Measurements from ENCODE around the gene POU1F1.
A peak's percentile ranks its signal among the peaks of the same experiment; 100 is the strongest.

POU1F1 gene

DNA sequence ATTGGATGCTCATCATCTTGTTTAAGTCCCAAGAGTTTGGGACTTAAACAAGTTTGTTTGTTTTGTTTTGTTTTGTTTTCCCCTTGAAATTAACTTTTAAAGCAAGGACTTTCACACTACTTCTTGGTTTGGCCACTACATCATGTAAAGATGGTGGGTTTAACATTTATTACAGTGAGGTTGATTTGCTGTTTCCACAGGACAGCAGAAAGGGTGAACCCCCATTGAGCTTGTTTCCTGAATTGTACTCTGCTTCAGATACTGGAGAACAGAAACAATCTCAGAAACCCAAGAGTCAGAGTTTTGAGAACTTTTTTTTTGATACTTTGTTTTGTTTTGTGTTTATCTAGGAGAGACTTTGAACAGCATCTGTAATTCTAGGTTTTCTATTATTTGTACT is 6.7 kb downstream of the POU1F1 start:
- no peak for TF ChIP-seq CTCF (IDR thresholded peaks at IDR 0.05; ENCODE audit: unreplicated experiment in 3 of 3)
- no peaks in the 10 kb centered on the region for H3K9me3 Mint-ChIP-seq
- H3K4me1 Mint-ChIP-seq = peaks cover 5% of the 10 kb centered on the region
- no peak overlapping the region for H3K27ac Mint-ChIP-seq
- no peaks in the 10 kb centered on the region for H3K36me3 Mint-ChIP-seq (ENCODE audit: low read depth)
- H3K4me3 Mint-ChIP-seq = no peak overlapping the region
- no peaks in the 10 kb centered on the region for H3K27me3 Mint-ChIP-seq (ENCODE audit: low read depth)

DNA sequence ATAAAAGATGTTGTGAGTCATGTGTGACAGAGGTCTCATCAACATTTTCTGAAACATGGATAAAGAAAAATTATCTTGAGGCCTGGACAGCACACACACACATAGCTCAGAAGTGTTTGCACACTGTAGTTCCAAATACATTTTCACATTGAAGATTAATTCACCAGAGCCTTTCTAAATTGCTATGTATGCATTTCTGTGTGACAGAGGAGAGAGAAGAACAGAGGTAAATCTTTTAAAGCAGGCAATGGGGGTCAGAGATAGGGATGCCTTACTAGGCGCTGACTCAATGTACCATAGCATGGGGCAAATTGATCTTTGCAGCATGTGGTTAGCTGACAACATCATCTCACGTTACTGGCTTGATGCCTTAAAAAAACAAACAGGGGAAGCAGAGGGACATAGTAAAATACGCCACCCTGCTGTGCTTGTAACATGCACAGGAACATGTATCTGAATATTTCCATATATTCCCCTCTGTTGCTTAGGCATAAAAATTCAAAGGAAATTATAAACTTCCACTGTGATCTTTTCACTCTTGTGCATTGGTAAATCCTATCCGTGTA is 7.7 kb downstream of the POU1F1 start:
- Mint-ChIP-seq H3K4me3 (no peak overlapping the region), H3K36me3 (ENCODE audit: low read depth) (no peaks in the 10 kb centered on the region), H3K27me3 (ENCODE audit: low read depth) (no peaks in the 10 kb centered on the region), H3K4me1 (peaks cover 5% of the 10 kb centered on the region), H3K9me3 (no peaks in the 10 kb centered on the region), H3K27ac (no peak overlapping the region)
- TF ChIP-seq CTCF (IDR thresholded peaks at IDR 0.05; ENCODE audit: unreplicated experiment in 3 of 3) = no peak

DNA sequence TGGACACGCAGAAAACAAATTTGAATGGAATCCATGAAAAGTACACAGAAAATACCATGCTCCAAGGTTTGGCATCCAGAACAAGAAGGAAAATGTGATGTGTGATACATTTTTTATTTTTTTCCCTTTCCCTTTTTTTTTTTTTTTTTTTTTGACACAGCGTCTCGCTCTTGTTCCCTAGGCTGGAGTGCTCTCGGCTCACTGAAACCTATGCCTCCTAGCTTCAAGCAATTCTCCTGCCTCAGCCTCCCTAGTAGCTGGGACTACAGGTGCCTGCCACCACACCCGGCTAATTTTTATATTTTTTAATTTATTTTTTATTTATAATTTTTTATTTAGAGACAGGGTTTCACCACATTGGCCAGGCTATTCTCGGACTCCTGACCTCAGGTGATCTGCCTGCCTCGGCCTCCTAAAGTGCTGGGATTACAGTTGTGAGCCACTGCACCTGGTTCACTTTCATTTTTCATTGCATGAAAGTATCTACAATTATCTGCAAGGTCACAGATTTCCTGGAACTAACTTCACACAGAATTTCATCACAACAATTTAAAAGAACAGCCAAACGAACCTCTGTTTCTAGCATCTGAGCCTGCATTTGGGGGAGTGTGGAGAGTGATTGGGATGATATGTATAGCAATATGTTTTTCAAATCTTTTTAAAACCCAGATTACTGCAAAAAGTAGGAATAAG is 8.3 kb downstream of the POU1F1 start:
- Mint-ChIP-seq H3K4me3 (no peak overlapping the region), H3K27ac (no peak overlapping the region), H3K9me3 (no peaks in the 10 kb centered on the region), H3K27me3 (ENCODE audit: low read depth) (no peaks in the 10 kb centered on the region), H3K4me1 (peaks cover 5% of the 10 kb centered on the region), H3K36me3 (ENCODE audit: low read depth) (no peaks in the 10 kb centered on the region)
- TF ChIP-seq CTCF (IDR thresholded peaks at IDR 0.05; ENCODE audit: unreplicated experiment in 3 of 3) = no peak

- H3K27ac Mint-ChIP-seq = no peak overlapping the region
- H3K36me3 Mint-ChIP-seq (ENCODE audit: low read depth) = no peaks in the 10 kb centered on the region
- no peak overlapping the region for H3K4me3 Mint-ChIP-seq
- no peaks in the 10 kb centered on the region for H3K27me3 Mint-ChIP-seq (ENCODE audit: low read depth)
- no peaks in the 10 kb centered on the region for H3K9me3 Mint-ChIP-seq
- H3K4me1 Mint-ChIP-seq = no peaks in the 10 kb centered on the region
- no peak for TF ChIP-seq CTCF (IDR thresholded peaks at IDR 0.05; ENCODE audit: unreplicated experiment in 3 of 3)
Observed at GRCh38 chr3:87261925-87262324, 14.5 kb downstream of the POU1F1 start.

- no peak overlapping the region for H3K27ac Mint-ChIP-seq
- peak; percentile 60 to 80 (median 75) for TF ChIP-seq CTCF (IDR thresholded peaks at IDR 0.05; ENCODE audit: unreplicated experiment in 3 of 3)
- no peaks in the 10 kb centered on the region for H3K9me3 Mint-ChIP-seq
- no peak overlapping the region for H3K4me3 Mint-ChIP-seq
- H3K36me3 Mint-ChIP-seq (ENCODE audit: low read depth) = no peaks in the 10 kb centered on the region
- H3K27me3 Mint-ChIP-seq (ENCODE audit: low read depth) = no peaks in the 10 kb centered on the region
- H3K4me1 Mint-ChIP-seq = no peaks in the 10 kb centered on the region
Observed at GRCh38 chr3:87260270-87260669, 16.1 kb downstream of the POU1F1 start.

GRCh38 chr3:87250009-87250408 is 26.4 kb downstream of the POU1F1 start:
- TF ChIP-seq CTCF (IDR thresholded peaks at IDR 0.05; ENCODE audit: unreplicated experiment in 3 of 3) = no peak
- Mint-ChIP-seq H3K27ac (no peak overlapping the region), H3K36me3 (ENCODE audit: low read depth) (peaks cover 47% of the 10 kb centered on the region), H3K27me3 (ENCODE audit: low read depth) (no peaks in the 10 kb centered on the region), H3K9me3 (no peaks in the 10 kb centered on the region), H3K4me3 (no peak overlapping the region), H3K4me1 (no peaks in the 10 kb centered on the region)
